ENCODE results near the gene KIF26B.

DNA sequence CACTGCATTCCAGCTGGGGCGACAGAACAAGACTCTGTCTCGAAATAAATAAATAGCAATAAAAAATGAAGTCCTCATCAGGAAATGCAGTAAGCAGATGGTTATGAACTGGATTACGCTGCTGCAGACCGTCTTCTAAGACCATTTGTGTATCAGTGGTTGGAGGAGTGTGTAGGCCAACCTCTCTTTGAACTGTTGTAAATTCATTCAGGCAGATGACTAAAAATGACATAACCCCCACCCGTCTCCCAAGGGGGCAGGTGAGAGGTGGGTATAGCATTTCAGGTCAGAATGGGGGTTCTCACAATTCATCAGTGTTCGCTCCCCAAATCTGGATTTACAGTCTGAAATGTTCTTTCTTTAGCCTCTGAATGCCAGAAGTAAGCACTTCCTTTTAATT lies 177.3 kb downstream of the KIF26B start:
- TF ChIP-seq POLR2AphosphoS5 (IDR thresholded peaks at IDR 0.05; ENCODE audit: low read depth, low read length) (no peak), TEAD4 (IDR thresholded peaks at IDR 0.05; ENCODE audit: borderline replicate concordance, insufficient read depth) (no peak), CHD2 (IDR thresholded peaks at IDR 0.05; ENCODE audit: low read length, partially characterized antibody) (no peak), USF2 (IDR thresholded peaks at IDR 0.05; ENCODE audit: borderline replicate concordance, low read depth, low read length) (no peak), EZH2phosphoT487 (IDR thresholded peaks at IDR 0.05; ENCODE audit: borderline replicate concordance, low read depth) (no peak), RAD21 (IDR thresholded peaks at IDR 0.05; ENCODE audit: low read length) (no peak), TCF12 (IDR thresholded peaks at IDR 0.05) (no peak), EP300 (IDR thresholded peaks at IDR 0.05; ENCODE audit: borderline replicate concordance in 1 of 2, low read depth in 1 of 2, low read length in 1 of 2) (no peak), NRF1 (IDR thresholded peaks at IDR 0.05; ENCODE audit: low read depth, low read length) (no peak), YY1 (IDR thresholded peaks at IDR 0.05; ENCODE audit: low read depth) (no peak), RXRA (IDR thresholded peaks at IDR 0.05; ENCODE audit: borderline replicate concordance, low read depth) (no peak)
- TF ChIP-seq, protein P1, sequence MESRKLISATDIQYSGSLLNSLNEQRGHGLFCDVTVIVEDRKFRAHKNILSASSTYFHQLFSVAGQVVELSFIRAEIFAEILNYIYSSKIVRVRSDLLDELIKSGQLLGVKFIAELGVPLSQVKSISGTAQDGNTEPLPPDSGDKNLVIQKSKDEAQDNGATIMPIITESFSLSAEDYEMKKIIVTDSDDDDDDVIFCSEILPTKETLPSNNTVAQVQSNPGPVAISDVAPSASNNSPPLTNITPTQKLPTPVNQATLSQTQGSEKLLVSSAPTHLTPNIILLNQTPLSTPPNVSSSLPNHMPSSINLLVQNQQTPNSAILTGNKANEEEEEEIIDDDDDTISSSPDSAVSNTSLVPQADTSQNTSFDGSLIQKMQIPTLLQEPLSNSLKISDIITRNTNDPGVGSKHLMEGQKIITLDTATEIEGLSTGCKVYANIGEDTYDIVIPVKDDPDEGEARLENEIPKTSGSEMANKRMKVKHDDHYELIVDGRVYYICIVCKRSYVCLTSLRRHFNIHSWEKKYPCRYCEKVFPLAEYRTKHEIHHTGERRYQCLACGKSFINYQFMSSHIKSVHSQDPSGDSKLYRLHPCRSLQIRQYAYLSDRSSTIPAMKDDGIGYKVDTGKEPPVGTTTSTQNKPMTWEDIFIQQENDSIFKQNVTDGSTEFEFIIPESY (IDR thresholded peaks at IDR 0.05; ENCODE audit: borderline replicate concordance, low read depth): no peak
- TF ChIP-seq, protein P2, sequence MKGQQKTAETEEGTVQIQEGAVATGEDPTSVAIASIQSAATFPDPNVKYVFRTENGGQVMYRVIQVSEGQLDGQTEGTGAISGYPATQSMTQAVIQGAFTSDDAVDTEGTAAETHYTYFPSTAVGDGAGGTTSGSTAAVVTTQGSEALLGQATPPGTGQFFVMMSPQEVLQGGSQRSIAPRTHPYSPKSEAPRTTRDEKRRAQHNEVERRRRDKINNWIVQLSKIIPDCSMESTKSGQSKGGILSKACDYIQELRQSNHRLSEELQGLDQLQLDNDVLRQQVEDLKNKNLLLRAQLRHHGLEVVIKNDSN (IDR thresholded peaks at IDR 0.05; ENCODE audit: borderline replicate concordance, low read depth): no peak
- TF ChIP-seq, protein P3, sequence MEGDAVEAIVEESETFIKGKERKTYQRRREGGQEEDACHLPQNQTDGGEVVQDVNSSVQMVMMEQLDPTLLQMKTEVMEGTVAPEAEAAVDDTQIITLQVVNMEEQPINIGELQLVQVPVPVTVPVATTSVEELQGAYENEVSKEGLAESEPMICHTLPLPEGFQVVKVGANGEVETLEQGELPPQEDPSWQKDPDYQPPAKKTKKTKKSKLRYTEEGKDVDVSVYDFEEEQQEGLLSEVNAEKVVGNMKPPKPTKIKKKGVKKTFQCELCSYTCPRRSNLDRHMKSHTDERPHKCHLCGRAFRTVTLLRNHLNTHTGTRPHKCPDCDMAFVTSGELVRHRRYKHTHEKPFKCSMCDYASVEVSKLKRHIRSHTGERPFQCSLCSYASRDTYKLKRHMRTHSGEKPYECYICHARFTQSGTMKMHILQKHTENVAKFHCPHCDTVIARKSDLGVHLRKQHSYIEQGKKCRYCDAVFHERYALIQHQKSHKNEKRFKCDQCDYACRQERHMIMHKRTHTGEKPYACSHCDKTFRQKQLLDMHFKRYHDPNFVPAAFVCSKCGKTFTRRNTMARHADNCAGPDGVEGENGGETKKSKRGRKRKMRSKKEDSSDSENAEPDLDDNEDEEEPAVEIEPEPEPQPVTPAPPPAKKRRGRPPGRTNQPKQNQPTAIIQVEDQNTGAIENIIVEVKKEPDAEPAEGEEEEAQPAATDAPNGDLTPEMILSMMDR (IDR thresholded peaks at IDR 0.05): no peak

Measured in SK-N-SH (cell line).